Muscle of leg (tissue), 11 donors: ENCODE results near the gene CA12. TPM values are rescaled to one million over a fixed set of nuclear protein-coding genes. Genes with fewer than 3 reads are reported as not detected.
A peak's percentile ranks its signal among the peaks of the same experiment; 100 is the strongest.

ENCODE experiments used
- DNase-seq: peaks from one replicate; pipeline ENCODE4 v3.0.0; 2013
- H3K27ac ChIP-seq: one replicate; pipeline ENCODE4 v1.5.1; 2013; ENCODE audit warnings: mild to moderate bottlenecking, low read length, control low read depth
- H3K27me3 ChIP-seq: one replicate; pipeline ENCODE4 v1.6.1; 2013; ENCODE audit warnings: low read length; ENCODE audit not compliant: control insufficient read depth, insufficient read depth
- H3K36me3 ChIP-seq: one replicate; pipeline ENCODE4 v1.6.1; 2013; ENCODE audit warnings: low read length; ENCODE audit not compliant: control insufficient read depth, insufficient read depth
- H3K4me1 ChIP-seq: one replicate; pipeline ENCODE4 v1.6.1; 2013; ENCODE audit warnings: low read length; ENCODE audit not compliant: control insufficient read depth, insufficient read depth
- H3K4me3 ChIP-seq: one replicate; pipeline ENCODE4 v1.5.1; 2013; ENCODE audit warnings: low read length, control low read depth
- H3K9me3 ChIP-seq: replicated peaks from 2 replicates; pipeline ENCODE4 v1.6.1; 2013; ENCODE audit warnings: low read depth, low read length; ENCODE audit not compliant: control insufficient read depth
- WGBS: methylation state at CpG from one replicate; pipeline ENCODE4 v1.1.5; 2013; ENCODE audit warnings: missing lambda C conversion rate; ENCODE audit not compliant: insufficient coverage; 5-methylcytosine and 5-hydroxymethylcytosine counted together
- polyA plus RNA-seq, 8 donors: library from polyadenylated mRNA; unstranded; fragments of 120-200 nt; gene quantifications; one replicate each; pipeline versions ENCODE4 v1.2.1 to v1.2.3, GENCODE V29; 2013; ENCODE audit warnings: inconsistent platforms in 1 of 8, low replicate concordance in 1 of 8; ENCODE audit not compliant: insufficient read length in 8 of 8, insufficient read depth in 1 of 8
- total RNA-seq: library from RNA; stranded (reverse); fragments of 120-200 nt; gene quantifications from one replicate; pipeline ENCODE4 v1.2.4, GENCODE V29; 2013

CA12 gene
- total and polyA plus RNA-seq, 9 donors, result 0.46 to 2.9 (median 1.4) TPM

DNA sequence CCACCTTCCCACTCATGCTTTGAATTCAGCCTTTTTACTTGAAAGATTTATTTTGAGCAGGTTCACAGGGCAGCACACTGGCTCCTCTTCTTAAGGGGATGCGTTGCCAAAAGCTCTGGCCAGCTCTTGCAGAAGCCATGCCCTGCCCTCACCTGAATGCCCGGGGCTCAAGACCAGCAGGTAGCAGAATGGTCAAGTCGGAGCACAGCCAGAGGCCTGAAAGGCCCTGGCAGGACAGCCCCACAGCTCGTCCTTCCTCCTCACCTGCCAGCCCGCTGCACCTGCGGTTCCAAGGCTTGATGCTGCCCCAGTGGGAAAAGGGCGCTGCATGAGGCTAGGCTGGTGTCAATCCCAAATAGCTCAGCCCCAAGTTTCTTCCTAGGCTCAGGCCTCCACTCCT, 13.1 kb downstream of the CA12 start:
- 96% methylated on average over 6 of the region's 7 CpGs for whole genome bisulfite sequencing
- Histone ChIP-seq H3K27me3 (no peaks in the 10 kb centered on the region), H3K36me3 (no peaks in the 10 kb centered on the region), H3K27ac (no peak overlapping the region), H3K4me1 (peaks cover 12% of the 10 kb centered on the region), H3K4me3 (no peak overlapping the region), H3K9me3 (no peaks in the 10 kb centered on the region)
- DNase-seq, result no peak

DNA sequence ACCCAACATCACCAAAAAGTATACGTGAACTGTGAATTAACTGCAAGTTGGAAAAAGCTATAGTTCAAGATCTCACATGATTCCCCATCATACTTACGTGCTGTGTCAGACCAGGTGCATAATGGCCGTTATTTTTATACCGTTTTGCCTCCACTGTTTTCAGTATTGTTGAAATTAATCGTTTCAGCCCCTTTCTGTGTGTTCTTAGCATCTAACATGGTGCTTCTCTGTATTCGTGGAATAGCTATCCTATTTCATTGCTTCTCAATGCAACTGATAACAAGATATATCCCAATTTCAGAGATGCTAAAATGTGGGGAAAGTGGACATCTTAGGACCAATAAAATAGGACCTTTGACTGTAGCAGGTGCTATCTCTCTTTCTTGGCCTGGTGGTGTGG, 13.7 kb downstream of the CA12 start:
- no CpG with 5 or more reads among the region's 6 CpGs for WGBS
- peaks cover 15% of the 10 kb centered on the region for H3K4me1 ChIP-seq
- H3K4me3 ChIP-seq, result no peak overlapping the region
- DNase-seq, result no peak
- H3K9me3 ChIP-seq, result no peaks in the 10 kb centered on the region
- H3K27me3 ChIP-seq, result no peaks in the 10 kb centered on the region
- H3K27ac ChIP-seq, result no peak overlapping the region
- no peaks in the 10 kb centered on the region for H3K36me3 ChIP-seq

DNA sequence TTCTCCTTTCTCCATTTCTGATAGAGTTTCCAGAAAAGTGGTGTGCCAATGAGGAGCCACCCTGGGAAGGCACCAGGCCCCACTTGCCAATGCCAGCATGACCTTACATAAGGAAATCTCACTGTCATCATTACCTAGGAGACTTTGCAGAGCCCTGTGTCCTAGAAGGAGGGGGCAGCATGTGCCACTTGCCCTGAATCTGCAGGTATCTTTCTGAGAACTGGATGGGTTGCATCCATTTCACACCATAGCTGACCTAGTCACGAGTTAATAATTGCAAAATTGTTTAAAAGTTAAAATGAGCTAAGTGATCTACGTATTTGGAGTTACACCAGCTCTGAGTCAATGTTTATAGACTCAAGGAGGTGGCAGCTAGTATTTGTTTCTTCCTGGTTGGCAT, 14.3 kb downstream of the CA12 start:
- no peaks in the 10 kb centered on the region for H3K36me3 ChIP-seq
- no peak for DNase-seq
- H3K9me3 ChIP-seq, result no peaks in the 10 kb centered on the region
- no CpG with 5 or more reads among the region's 2 CpGs for WGBS
- peaks cover 17% of the 10 kb centered on the region for H3K4me1 ChIP-seq
- no peak overlapping the region for H3K4me3 ChIP-seq
- H3K27me3 ChIP-seq, result no peaks in the 10 kb centered on the region
- H3K27ac ChIP-seq, result no peak overlapping the region

DNA sequence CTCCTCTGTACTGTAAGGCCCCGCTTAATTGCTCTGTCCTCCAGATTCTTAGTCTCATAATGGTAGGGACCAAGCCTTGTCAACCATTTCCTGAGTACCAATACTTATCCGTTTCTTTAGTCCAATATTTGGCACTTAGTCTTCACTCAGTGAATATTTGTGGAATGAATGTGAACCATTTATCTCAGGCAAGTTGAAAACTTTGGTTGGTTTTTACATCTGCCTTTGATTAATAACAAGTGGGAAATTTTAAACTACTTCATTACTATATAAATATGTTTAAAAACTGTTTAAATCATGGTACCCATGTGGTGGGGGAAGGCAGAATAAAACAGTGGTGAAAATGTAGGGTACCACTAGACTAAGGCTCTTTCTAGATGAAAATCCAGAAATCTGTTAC, 15.2 kb downstream of the CA12 start:
- peaks cover 18% of the 10 kb centered on the region for H3K4me1 ChIP-seq
- H3K27ac ChIP-seq, result no peak overlapping the region
- H3K36me3 ChIP-seq, result no peaks in the 10 kb centered on the region
- no peaks in the 10 kb centered on the region for H3K27me3 ChIP-seq
- WGBS, result no CpG with 5 or more reads among the region's 2 CpGs
- no peak overlapping the region for H3K4me3 ChIP-seq
- no peaks in the 10 kb centered on the region for H3K9me3 ChIP-seq
- no peak for DNase-seq

DNA sequence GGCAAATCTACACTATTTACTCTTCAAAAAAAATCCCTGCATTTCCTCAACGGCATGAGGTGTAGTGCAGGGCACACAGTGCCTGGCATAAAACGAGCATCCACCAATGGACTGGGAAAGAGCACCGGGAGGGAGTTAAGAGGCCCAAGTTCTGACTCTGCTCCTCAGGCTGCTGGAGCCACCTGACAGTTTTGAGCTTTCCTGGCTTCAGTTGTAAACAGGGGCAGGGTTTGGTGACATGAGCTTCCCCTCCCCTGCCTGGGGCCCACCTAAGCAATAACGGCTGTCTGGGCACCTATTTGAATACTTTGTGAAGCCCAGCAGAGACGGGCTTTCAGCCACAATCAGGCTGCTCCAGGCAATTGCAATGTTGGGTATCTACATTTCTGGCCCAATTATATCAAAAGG, 16.4 kb downstream of the CA12 start:
- 68% methylated on average over 4 of the region's 5 CpGs for WGBS
- DNase-seq, result no peak
- peaks cover 16% of the 10 kb centered on the region for H3K4me1 ChIP-seq
- H3K4me3 ChIP-seq, result no peak overlapping the region
- H3K27ac ChIP-seq, result no peak overlapping the region
- no peaks in the 10 kb centered on the region for H3K27me3 ChIP-seq
- H3K9me3 ChIP-seq, result no peaks in the 10 kb centered on the region
- H3K36me3 ChIP-seq, result no peaks in the 10 kb centered on the region

DNA sequence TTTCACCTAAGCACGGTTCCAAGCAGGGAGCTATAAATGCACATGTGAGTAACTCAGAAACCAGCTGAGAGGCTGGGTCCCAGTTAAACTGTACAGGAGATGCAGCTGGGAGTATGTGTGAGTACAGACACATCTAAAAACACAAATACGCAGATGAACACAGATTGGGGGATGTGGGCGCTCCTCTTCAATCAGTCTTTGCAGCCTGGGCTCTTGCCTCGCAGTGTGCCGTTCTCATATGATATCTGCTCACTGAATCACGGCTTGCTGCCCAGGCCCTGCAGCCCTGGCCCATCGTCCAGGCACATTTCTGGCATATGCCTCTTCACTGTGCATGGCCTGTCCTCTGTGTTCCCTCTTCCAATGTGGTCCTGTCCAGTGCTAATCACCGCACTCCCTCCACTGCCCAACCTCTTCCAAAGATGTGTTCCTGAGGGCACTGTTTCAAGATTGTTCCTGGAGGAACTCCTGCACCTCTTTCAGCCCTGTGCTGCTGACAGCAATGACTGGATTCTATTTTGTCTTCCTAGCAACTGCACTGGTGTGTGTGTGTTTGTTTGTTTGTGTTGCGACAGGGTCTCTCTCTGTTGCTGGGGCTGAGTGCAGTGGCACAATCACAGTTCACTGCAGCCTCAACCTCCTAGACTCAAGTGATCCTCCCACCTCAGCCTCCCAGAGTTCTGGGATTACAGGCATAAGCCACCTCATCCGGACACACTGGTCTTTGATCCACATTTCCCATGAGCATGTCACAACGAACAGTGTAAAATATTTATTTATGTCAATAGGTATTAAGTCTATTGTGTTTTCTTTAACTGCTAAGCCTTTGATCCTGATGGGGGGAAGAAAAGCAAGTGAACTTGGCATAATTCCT, 17.0 kb downstream of the CA12 start:
- Histone ChIP-seq H3K4me3 (no peak overlapping the region), H3K36me3 (no peaks in the 10 kb centered on the region), H3K27ac (no peak overlapping the region), H3K4me1 (peaks cover 16% of the 10 kb centered on the region), H3K9me3 (peaks cover 4% of the 10 kb centered on the region), H3K27me3 (no peaks in the 10 kb centered on the region)
- peak; percentile 27 for DNase-seq
- WGBS, result 80% methylated on average over 8 of the region's 11 CpGs

DNA sequence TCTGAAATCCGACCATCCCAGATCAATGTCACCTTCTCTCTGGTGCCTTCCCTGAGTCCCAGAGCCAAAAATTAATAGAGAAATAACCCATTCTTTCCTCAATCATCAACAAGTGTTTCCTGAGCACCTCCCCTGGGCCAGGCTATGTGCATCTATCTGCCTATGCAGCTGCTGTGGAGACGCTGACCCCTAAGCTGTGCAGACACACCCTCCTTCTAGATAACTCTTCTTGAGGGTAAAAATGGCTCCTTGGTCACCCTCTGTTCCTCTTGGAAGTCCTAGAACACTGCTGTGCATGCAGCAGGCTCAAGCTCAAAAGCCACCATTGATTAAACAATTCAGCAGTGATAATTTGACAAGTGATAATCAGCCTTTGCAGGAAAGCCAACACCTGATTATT, 18.4 kb downstream of the CA12 start:
- 44% methylated on average over 2 of the region's 2 CpGs for WGBS
- Histone ChIP-seq H3K4me1 (peaks cover 16% of the 10 kb centered on the region), H3K4me3 (no peak overlapping the region), H3K36me3 (no peaks in the 10 kb centered on the region), H3K9me3 (peaks cover 4% of the 10 kb centered on the region), H3K27ac (no peak overlapping the region), H3K27me3 (no peaks in the 10 kb centered on the region)
- DNase-seq, result no peak

DNA sequence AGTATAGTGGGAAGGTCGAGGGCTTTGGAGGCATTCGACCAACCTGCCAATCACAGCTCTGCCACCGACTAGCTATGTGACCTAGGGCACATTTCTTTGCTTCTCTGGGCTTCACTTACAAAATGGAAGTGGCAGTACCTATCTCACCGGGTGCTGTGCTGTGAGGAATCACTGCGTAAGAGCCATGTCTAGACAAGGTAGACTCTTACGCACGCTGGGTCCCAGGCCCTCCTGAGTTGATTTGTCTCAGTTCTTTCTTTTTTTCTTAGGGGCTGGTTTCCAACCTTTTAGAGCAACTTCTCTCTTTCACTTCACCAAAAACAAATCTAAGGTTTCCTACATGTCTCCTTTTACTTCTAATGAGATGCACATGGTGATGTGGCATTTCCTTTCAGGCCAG, 18.8 kb downstream of the CA12 start:
- Histone ChIP-seq H3K4me1 (peaks cover 16% of the 10 kb centered on the region), H3K36me3 (no peaks in the 10 kb centered on the region), H3K9me3 (peaks cover 4% of the 10 kb centered on the region), H3K27me3 (no peaks in the 10 kb centered on the region), H3K4me3 (no peak overlapping the region), H3K27ac (no peak overlapping the region)
- WGBS, result 73% methylated on average over 7 of the region's 7 CpGs
- DNase-seq, result no peak

DNA sequence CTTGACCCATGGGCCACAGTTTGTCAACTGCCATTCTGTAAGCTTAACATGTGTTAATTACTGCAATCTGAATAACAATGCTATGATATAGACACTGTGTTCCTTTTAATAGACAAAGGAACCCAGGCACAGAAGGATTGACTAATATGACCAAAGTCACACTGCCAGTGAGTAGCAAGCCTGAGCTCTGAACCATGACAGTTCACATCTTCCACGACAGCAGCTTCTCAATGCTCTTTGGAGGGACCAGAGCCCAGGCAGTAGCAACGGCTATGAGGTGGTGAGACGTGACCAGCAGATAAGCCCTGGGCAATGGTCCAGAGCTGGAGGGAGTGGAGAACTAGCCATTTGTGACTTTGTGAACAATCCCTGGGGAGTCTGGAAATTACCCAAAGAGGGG, 19.4 kb downstream of the CA12 start:
- 81% methylated on average over 2 of the region's 3 CpGs for WGBS
- Histone ChIP-seq H3K4me1 (peaks cover 16% of the 10 kb centered on the region), H3K36me3 (no peaks in the 10 kb centered on the region), H3K27ac (no peak overlapping the region), H3K27me3 (no peaks in the 10 kb centered on the region), H3K9me3 (peaks cover 4% of the 10 kb centered on the region), H3K4me3 (no peak overlapping the region)
- DNase-seq, result peak; percentile 31

DNA sequence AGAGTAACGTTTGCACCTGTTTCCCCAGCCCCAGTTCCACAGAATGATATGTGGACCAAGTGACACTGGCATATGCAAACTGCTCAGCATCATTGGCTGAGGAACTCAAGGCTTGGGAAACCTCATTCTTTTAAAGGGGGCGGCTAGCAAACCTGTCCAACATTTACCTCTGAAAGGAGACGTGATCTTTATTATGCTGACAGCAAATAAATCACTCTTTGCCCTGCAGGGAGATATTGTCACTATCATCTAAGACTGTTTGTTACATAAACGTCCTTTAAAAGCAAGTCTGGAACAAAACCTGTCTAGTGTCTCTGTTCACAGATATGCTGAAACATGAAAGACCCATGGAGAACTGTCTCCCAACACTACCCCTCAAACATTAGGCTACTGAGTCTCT, 21.5 kb downstream of the CA12 start:
- 88% methylated on average over 4 of the region's 4 CpGs for WGBS
- Histone ChIP-seq H3K4me1 (peaks cover 16% of the 10 kb centered on the region), H3K4me3 (no peak overlapping the region), H3K36me3 (no peaks in the 10 kb centered on the region), H3K27ac (no peak overlapping the region), H3K27me3 (no peaks in the 10 kb centered on the region), H3K9me3 (peaks cover 4% of the 10 kb centered on the region)
- no peak for DNase-seq
